ENCODE measurements around the gene DIP2A.

Gene DIP2A

DNA sequence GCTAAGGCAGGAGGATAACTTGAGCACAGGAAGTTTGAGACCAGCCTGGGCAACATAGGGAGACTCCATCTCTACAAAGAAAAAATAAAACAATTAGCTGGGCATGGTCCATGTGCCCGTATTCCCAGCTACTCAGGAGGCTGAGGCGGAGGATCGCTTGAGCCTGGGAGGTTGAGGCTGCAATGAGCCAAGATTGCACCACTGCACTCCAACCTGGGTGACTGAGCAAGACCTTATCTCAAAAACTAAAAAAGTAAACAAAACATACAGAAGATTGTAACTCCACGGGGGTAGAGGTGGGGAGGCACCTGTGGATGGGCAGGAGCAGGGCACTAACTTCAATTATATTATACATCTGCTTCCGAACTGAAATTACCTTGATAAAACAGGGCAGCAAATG is 141.6 kb downstream of the DIP2A start:
- no peak for DNase-seq

GRCh38 chr21:46600978-46601377 is 142.3 kb downstream of the DIP2A start:
- DNase-seq: no peak

DNA sequence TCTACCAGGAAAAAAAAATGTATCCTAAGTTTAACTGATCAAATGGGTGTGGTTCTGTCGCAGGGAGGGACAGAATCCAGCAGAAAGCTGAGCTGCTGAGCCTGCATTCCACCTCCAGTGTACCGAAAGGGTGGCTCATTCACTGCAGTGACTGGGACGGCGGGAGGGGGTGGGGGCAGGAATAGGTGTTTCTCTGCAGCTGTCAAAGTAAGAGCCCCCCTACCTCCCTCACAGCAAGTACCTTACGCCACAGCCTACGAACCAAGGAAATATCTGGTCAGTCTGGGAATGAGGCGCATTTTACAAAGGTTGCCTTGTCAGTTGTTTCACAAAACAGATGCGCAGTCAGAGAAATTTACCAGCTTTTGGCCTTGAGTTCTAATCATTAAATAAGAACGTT is 144.5 kb downstream of the DIP2A start:
- DNase-seq: no peak

- no peak for DNase-seq
Measured at GRCh38 chr21:46604329-46604974, 145.8 kb downstream of the DIP2A start.

- no peak for DNase-seq
Measured at GRCh38 chr21:46604975-46605766, 146.5 kb downstream of the DIP2A start, which contains the start of gene S100B. Gene S100B (minus strand): TSS chr21:46605082. CDS start chr21:46602415, 2,667 bp downstream.

DNA sequence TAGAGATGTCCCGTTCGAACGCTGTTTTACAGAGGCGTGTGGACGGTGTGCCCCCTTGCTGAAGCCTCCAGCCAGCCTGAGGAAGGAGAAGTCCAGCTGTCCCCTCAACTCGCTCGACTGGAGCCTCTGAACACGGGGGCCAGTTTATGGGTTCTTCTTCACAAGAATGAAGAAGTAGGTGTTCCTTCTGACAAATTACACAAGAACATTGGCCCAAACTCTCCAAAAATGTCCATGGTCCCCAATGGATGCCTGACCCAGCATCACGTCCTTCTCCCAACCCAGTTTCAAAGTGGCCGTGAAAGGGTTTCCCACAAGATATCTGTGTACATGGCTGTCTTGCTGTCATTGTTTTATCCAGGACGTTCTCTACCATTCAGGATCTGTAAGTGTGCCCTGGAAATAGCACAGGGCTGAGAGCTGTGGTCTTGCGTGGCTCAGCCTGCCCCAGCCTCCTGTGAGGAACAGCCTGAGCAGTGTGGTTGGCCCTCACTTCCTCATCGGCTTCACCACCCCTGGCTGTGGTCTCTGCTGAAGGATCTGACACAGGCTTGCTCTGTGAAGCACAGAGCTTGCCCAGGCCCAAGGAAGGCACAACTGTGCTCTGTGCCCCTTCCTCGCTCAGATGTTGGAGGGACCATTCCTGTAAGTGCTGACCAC is 147.2 kb downstream of the DIP2A start:
- no peak for DNase-seq

DNA sequence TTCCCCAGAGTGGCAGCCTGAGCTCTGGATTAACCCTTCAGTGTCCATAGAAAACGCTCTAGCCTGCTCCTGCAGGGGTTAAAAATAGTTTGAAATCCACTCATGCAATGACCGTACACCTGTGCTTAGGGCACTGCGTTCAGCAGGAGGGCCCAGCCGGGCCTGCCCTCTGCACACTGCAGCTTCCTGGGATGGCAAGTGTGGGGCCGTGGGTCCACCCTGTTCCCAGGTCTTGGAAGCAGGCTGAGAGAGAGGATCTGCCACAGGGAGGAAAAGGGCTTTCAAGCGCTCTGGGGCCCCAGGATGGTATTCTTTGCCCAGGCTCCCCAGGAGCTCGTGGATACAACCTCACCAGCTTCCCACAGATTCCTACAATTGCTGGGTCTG is 147.7 kb downstream of the DIP2A start:
- no peak for DNase-seq

DNA sequence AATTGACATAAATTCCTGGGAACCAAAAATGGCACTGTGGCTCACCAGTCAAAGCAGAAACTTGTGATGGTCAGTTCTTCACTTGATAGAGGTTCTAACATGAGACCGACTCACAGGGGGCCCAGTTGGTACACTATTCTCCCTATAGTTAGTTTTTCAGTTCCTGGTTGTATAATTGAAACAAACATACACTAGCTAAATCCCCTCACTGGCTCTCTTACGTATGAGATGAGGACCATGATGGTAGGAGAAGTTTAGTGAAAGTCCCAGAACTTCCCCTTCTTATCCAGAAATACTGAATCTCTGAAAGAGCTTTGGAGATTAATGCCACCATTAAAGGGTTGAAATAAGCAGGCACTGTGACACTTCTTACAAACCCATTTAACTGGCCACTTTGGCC is 148.9 kb downstream of the DIP2A start:
- no peak for DNase-seq

GRCh38 chr21:46608672-46609111 is 150.0 kb downstream of the DIP2A start:
- DNase-seq: no peak

DNA sequence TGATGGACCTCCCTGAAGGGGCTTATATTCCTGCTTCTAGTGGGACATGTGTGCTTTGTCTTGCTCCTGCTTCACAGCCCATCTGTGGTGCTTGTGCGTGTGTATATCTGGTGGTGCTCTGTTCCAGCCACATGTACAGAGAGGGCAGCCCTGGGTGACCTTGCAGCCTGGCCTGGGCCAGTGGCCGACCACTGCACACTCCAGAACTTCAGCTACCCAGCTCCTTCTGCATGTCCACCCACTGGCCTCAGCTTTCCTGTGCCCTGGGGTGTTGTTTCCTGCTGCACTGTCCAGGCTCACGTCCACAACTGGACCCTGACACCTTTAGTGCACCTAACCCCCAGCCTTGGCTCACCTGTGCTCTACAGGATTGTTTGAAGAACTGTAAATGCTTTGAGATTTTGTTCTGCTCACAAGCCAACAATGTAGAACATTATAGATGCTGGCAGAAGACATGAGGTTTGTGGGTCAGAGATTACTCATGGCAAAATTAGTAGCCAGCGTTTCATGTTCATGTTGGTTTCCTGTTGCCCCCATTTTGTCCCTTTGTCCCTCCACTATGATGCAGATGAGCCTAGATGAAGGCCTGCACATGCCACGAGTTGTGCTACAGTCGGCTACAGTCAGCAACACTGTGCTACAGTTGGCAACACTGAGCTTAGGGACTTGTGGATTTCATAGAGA is 151.5 kb downstream of the DIP2A start:
- no peak for DNase-seq

DNA sequence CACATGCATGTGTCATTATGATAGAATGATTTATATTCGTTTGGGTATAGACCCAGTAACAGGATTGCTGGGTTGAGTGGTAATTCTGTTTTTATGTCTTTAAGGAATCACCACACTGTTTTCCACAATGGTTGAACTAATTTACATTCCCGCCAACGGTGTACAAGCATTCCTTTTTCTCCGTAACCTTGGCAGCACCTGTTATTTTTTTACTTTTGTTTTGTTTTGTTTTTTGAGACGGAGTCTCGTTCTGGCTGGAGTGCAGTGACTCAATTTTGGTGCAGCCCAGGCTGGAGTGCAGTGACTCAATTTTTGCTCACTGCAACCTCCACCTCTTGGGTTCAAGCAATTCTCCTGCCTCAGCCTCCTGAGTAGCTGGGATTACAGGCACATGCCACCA is 154.7 kb downstream of the DIP2A start:
- no peak for DNase-seq

GRCh38 chr21:46616050-46616449 is 157.4 kb downstream of the DIP2A start:
- no peak for DNase-seq

GRCh38 chr21:46616656-46617055 is 158.0 kb downstream of the DIP2A start:
- no peak for DNase-seq

GRCh38 chr21:46617267-46618051 is 158.8 kb downstream of the DIP2A start:
- DNase-seq: no peak

- no peak for DNase-seq
Measured at GRCh38 chr21:46618738-46619379, 160.2 kb downstream of the DIP2A start.
